Measurements from ENCODE around the gene LRIG3.
"Not testable (repeated sequence)": the region's sequence is repeated elsewhere in the genome, so short reads cannot be mapped to it uniquely, and the experiment has no call there.

LRIG3 gene

GRCh38 chr12:58930770-58931324 lies 10.5 kb upstream of the LRIG3 start:
- no peak for DNase-seq (ENCODE audit: low read depth in 2 of 2)

GRCh38 chr12:58927120-58927519 lies 6.8 kb upstream of the LRIG3 start:
- DNase-seq (ENCODE audit: low read depth in 2 of 2) = no peak

GRCh38 chr12:58926586-58926985 lies 6.3 kb upstream of the LRIG3 start:
- DNase-seq (ENCODE audit: low read depth in 2 of 2) = no peak

GRCh38 chr12:58925751-58926150 lies 5.4 kb upstream of the LRIG3 start:
- DNase-seq (ENCODE audit: low read depth in 2 of 2) = no peak

GRCh38 chr12:58925111-58925611 lies 4.9 kb upstream of the LRIG3 start:
- no peak for DNase-seq (ENCODE audit: low read depth in 2 of 2)

GRCh38 chr12:58924652-58925051 lies 4.3 kb upstream of the LRIG3 start:
- DNase-seq (ENCODE audit: low read depth in 2 of 2) = no peak

GRCh38 chr12:58923781-58924180 lies 3.5 kb upstream of the LRIG3 start:
- DNase-seq (ENCODE audit: low read depth in 2 of 2) = no peak

GRCh38 chr12:58922849-58923248 lies 2.5 kb upstream of the LRIG3 start:
- no peak for DNase-seq (ENCODE audit: low read depth in 2 of 2)

GRCh38 chr12:58920961-58921861 lies 907 bp upstream of the LRIG3 start:
- no peak for DNase-seq (ENCODE audit: low read depth in 2 of 2)

- DNase-seq (ENCODE audit: low read depth in 2 of 2) = no peak
These were observed 838 bp downstream of the LRIG3 start for GRCh38 chr12:58919231-58920101.

- no peak for DNase-seq (ENCODE audit: low read depth in 2 of 2)
These were observed 1.8 kb downstream of the LRIG3 start for GRCh38 chr12:58918469-58918844.

- DNase-seq (ENCODE audit: low read depth in 2 of 2) = no peak
These were observed 2.4 kb downstream of the LRIG3 start for GRCh38 chr12:58917699-58918468.

- DNase-seq (ENCODE audit: low read depth in 2 of 2) = no peak
These were observed 3.3 kb downstream of the LRIG3 start for GRCh38 chr12:58916921-58917511.

- no peak for DNase-seq (ENCODE audit: low read depth in 2 of 2)
These were observed 4.1 kb downstream of the LRIG3 start for GRCh38 chr12:58916161-58916621.

- DNase-seq (ENCODE audit: low read depth in 2 of 2) = no peak
These were observed 4.7 kb downstream of the LRIG3 start for GRCh38 chr12:58915634-58916033.

- DNase-seq (ENCODE audit: low read depth in 2 of 2) = no peak
These were observed 5.3 kb downstream of the LRIG3 start for GRCh38 chr12:58915037-58915436.

- DNase-seq (ENCODE audit: low read depth in 2 of 2) = no peak
These were observed 5.8 kb downstream of the LRIG3 start for GRCh38 chr12:58914457-58914856.

- no peak for DNase-seq (ENCODE audit: low read depth in 2 of 2)
These were observed 12.9 kb downstream of the LRIG3 start for GRCh38 chr12:58907391-58907790.

GRCh38 chr12:58906917-58907316 lies 13.4 kb downstream of the LRIG3 start:
- no peak for DNase-seq (ENCODE audit: low read depth in 2 of 2)

GRCh38 chr12:58905422-58905821 lies 14.9 kb downstream of the LRIG3 start:
- no peak for DNase-seq (ENCODE audit: low read depth in 2 of 2)

- not testable (repeated sequence) for DNase-seq (ENCODE audit: low read depth in 2 of 2)
These were observed 17.6 kb downstream of the LRIG3 start for GRCh38 chr12:58902726-58903125.
